ENCODE measurements around the gene TRIM31. TPM values are rescaled to one million over a fixed set of nuclear protein-coding genes. Genes with fewer than 3 reads are reported as not detected.

The TRIM31 gene
- polyA plus RNA-seq, 1 experiment = not detected

DNA sequence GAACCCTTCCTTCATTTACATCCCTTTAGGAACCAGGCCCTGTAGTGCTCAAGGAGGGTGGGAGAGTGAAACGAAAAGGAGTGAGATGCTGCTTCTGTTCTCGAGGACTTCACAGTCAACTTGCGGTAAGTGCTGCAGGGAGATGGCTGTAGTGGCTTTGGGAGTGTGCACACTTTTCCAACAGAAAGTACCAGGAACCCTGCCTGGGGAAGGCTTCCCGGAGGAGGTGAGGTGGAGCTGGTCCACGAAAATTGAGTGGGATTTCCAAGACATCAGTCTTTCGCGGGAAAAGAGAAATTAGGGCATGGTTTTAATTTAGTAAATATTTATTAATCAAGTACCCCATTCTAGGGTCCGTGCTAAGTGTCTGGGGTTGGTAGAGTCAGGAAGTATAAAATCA is 12.7 kb downstream of the TRIM31 start:
- no peak for DNase-seq (ENCODE audit: low read depth)
- Histone ChIP-seq H3K36me3 (ENCODE audit: control insufficient read depth, insufficient read depth, low read length) (no peaks in the 10 kb centered on the region), H3K27me3 (ENCODE audit: control insufficient read depth, insufficient read depth, low read length) (peaks cover 35% of the 10 kb centered on the region), H3K4me3 (ENCODE audit: low read depth, low read length) (no peak overlapping the region)
- TF ChIP-seq CTCF (IDR thresholded peaks at IDR 0.05; ENCODE audit: insufficient read depth, low read depth, low read length) = no peak
- ChIA-PET CTCF (interaction anchor here (1.5 kb wide), 1 partner anchor 31 kb away, joined by 9 read pairs; no protein-coding TSS in a partner anchor), POLR2A (no interaction called here)

GRCh38 chr6:30097902-30098768 is 14.8 kb downstream of the TRIM31 start:
- POLR2A ChIA-PET = no interaction called here

DNA sequence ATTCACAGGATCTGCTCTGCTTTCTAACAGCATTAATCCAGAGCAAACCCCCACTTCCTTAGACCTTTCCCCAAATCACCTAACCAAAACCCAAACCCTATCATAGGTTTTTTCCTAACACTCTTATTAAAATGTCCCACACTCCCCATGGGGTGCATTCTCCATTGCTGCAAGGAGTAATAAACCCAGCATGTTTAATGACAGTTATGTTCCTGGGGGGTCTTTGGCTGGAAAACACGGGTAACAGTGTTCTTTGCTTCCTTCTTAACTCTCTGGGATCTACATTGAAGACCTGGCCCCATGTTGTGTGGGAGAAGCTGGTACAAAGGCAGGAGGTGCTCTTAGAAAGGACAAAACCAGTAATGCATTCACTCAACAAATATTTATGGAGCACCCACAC is 16.1 kb downstream of the TRIM31 start:
- Histone ChIP-seq H3K4me3 (ENCODE audit: low read depth, low read length) (no peak overlapping the region), H3K36me3 (ENCODE audit: control insufficient read depth, insufficient read depth, low read length) (no peaks in the 10 kb centered on the region), H3K27me3 (ENCODE audit: control insufficient read depth, insufficient read depth, low read length) (peaks cover 35% of the 10 kb centered on the region)
- CTCF ChIA-PET = interaction anchor here (0.6 to 2.3 kb wide), 3 partner anchors 21 to 95 kb away, joined by 3 to 9 read pairs (median 4); no protein-coding TSS in a partner anchor
- no peak for TF ChIP-seq CTCF (IDR thresholded peaks at IDR 0.05; ENCODE audit: insufficient read depth, low read depth, low read length)
- DNase-seq (ENCODE audit: low read depth) = no peak
- POLR2A ChIA-PET = no interaction called here

More at GRCh38 chr6:30097902-30098768, 14.8 kb downstream of the TRIM31 start:
- CTCF ChIA-PET = interaction anchor here (2.3 kb wide), 1 partner anchor 33 kb away, joined by 9 read pairs; no protein-coding TSS in a partner anchor
- Histone ChIP-seq H3K4me3 (ENCODE audit: low read depth, low read length) (no peak overlapping the region), H3K27me3 (ENCODE audit: control insufficient read depth, insufficient read depth, low read length) (peaks cover 35% of the 10 kb centered on the region), H3K36me3 (ENCODE audit: control insufficient read depth, insufficient read depth, low read length) (no peaks in the 10 kb centered on the region)
- TF ChIP-seq CTCF (IDR thresholded peaks at IDR 0.05; ENCODE audit: insufficient read depth, low read depth, low read length) = no peak
- DNase-seq (ENCODE audit: low read depth) = no peak

- no peak for DNase-seq (ENCODE audit: low read depth)
- no peak for TF ChIP-seq CTCF (IDR thresholded peaks at IDR 0.05; ENCODE audit: insufficient read depth, low read depth, low read length)
- ChIA-PET CTCF (interaction anchor here (0.7 to 3.6 kb wide), 3 partner anchors 9 to 434 kb away, joined by 3 to 21 read pairs (median 3); no protein-coding TSS in a partner anchor), POLR2A (no interaction called here)
- no peaks in the 10 kb centered on the region for H3K36me3 ChIP-seq (ENCODE audit: control insufficient read depth, insufficient read depth, low read length)
- no peak overlapping the region for H3K4me3 ChIP-seq (ENCODE audit: low read depth, low read length)
- H3K27me3 ChIP-seq (ENCODE audit: control insufficient read depth, insufficient read depth, low read length) = peaks cover 15% of the 10 kb centered on the region
These were observed 18.8 kb downstream of the TRIM31 start for GRCh38 chr6:30093951-30094661.

Data from BJ (cell line).